GM18517 (cell line): ENCODE data around the gene U2AF1L4.

ENCODE experiments used
- ATAC-seq: cut with Tn5 transposase; IDR thresholded peaks from one replicate; pipeline ENCODE4 v1.9.1; 2021; ENCODE audit warnings: mild to moderate bottlenecking, moderate library complexity; ENCODE audit not compliant: unreplicated experiment

The U2AF1L4 gene

DNA sequence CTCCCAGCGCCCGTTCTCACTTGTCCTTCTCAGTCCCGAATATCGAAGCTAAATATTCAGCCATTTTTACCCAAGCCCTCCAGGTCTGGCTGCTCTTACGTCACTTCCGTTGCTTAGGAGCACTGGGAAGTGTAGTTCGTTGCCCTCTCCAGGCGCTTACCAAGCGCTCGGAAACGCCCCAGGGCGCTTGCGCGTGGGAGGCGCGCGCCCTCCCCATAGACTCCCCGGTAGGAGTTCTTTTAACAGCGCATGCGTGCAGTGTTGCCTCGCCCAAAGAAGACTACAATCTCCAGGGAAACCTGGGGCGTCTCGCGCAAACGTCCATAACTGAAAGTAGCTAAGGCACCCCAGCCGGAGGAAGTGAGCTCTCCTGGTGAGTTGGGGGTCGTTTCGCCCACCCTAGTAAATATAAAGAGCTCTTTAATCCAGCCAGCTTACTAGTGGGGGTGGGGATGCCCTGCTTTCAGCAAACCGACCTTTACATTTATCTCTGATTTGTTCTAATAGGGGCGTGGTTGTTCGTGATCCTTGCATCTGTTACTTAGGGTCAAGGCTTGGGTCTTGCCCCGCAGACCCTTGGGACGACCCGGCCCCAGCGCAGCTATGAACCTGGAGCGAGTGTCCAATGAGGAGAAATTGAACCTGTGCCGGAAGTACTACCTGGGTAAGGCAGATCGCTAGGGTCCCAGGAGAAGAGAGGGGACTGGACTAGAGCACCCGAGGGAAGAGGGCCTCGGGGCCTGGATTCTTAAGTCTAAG, at the start of gene U2AF1L4, which contains the start of gene PSENEN:
Gene U2AF1L4 (minus strand): TSS at position 91 of the 759 bp plus-strand sequence. CDS start 27 bp downstream, at position 64.
Gene PSENEN (plus strand): TSS at position 324 of the 759 bp plus-strand sequence. CDS start 280 bp downstream, at position 604.
- ATAC-seq: peak; percentile 39

DNA sequence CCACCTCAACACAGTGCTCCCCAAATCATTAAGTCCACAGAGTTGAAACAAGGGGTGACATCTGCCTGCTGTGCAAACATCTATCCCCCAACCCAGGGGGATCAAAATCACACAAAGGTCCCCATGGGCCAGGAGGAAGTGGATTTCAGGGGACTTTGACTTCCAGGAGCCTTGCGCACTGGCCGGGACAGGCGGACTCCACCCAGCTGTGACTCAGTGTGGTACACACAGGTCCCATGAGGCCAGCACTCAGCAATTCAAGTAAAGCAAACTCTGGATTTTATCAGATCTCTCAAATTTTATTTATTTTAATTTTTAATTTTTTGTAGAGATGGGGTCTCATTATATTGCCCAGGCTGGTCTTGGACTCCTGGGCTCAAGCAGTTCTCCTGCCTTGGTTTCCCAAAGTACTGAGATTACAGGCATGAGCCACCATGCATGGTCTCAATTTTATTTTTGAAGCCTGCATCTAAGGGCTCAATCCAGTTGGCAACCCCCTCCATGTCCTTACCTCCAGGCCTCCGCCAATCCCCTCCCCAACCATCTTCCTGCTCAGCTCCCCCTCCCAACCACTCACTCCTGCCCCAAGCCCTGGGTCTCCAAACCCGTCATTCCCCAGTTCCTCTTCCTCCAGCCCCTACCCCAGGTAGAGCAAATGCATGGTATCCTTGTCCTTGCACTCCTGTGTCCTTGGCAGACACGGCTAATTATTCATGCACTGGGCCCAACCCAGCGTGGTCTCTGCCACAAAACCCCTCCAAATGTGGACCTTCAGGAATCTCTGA, 48.4 kb upstream of the U2AF1L4 start:
- ATAC-seq: no peak

DNA sequence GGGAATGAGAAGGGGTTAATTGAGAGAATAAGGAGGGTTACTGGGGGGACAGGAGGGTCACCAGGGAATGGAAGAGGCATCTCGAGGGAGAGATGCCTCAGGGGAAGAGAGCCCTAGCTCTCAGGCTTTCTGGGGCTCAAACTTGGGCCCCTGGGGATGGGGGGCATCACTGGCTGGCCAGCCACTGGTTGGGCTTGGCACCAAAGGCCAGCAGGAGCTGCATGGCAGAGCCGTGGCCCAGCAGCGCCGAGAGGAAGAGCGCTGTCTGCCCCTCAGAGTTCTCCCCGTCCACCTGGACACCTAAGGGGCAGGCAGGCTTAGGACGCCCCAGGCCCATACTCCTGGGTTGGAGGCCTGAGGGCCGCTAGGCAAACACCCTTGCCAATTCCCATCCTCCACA, 47.7 kb upstream of the U2AF1L4 start:
- ATAC-seq: no peak

DNA sequence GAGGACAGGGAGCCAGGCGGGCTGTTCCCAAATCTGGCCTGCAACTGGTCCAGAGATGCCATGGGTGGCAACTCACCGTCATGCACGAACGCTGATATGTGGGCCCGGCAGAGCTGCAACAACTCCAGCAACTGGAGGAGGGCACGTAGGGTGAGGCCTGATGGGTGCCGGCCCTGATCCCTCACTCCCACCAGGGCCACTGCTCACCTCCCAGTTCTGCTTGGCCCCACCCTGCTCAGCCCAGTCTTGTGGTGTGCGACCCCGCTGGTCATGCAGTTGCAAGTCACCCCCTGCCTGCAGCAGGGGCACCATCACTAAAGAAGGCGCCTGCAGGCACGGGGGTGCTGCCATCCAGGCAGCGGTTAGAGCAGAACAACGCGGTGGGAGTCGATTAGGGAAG, 47.1 kb upstream of the U2AF1L4 start:
- ATAC-seq: no peak

GRCh38 chr19:35791814-35792279, 46.6 kb upstream of the U2AF1L4 start:
- no peak for ATAC-seq

GRCh38 chr19:35790981-35791813, 46.0 kb upstream of the U2AF1L4 start:
- no peak for ATAC-seq

DNA sequence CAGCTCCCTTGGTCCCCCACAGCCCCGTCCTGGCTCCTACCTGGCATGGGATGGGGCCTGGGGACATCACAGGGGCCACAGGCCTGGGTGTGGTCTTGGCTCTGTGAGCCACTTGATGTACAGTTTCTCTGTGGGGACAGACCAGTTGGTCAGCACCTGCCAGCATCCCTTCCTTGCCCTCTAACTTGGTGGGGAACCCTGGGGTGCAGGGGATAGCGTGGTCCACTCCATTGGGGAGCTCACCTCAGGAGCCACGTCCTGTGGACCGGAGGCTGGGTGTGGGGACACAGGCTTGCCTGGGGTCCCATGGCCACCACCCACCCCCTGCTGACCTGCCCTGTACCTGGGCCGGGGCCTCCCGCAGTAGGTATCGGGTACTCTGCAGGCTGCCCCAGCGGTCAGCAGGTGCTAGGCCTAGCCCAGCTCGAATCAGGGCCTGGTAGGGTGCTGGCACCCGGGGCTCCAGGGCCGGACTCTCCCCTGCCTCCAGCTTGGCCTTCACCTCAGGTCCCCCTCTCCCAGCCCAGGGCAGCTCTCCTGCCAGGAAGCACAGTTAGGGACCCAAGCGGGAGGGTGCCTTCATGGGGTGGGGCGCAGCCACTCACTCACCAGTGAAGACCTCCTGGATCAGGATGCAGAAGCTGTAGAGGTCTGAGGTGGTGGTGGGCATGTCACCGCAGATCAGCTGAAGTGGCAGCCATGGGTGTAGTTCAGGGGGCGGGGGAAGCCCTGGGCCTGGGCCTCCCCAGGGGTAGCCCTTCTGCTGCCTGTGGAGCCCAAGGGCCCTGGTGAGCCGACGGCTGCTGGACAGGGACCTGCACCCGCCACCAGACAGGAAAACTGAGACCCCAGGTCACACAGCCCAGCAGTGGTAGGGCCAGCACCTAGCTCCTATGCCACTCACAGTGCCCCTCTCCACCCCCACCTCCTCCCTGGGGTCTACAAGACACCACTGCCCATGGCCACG, 45.0 kb upstream of the U2AF1L4 start:
- no peak for ATAC-seq

GRCh38 chr19:35789195-35789977, 44.2 kb upstream of the U2AF1L4 start:
- no peak for ATAC-seq

DNA sequence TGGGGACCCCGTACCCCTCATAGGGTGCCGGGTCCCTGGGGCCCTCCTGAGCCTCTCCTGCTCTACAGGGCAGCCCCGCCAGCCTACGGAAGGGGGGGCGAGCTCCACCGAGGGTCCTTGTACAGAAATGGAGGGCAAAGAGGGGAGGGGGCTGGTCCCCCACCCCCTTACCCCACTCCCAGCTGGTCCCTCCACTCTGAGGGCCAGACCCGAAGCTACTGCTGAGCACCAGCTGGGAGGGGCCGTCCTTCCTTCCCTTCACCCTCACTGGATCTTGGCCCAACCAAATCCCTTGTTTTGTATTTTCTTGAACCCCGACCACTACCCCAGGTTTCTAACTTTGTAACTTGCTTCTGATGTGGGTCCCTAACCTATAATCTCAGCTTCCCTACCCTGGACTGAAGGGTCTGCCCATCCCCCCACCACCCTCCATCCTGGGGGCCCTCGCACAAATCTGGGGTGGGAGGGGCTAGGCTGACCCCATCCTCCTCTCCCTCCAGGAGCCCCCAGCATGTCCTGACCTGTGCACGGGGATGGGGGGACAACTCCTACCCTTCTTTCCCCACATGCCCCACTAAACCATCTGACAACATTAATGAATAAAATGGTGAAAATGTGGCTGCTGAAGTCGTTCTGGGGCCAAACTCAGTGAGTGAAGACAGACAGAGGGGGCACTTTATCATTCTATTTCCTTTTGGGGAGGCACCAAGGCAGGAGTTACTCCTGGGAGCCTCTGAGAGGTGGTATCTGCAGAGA, 43.2 kb upstream of the U2AF1L4 start:
- ATAC-seq: no peak

GRCh38 chr19:35787227-35787799, 42.1 kb upstream of the U2AF1L4 start:
- ATAC-seq: no peak

DNA sequence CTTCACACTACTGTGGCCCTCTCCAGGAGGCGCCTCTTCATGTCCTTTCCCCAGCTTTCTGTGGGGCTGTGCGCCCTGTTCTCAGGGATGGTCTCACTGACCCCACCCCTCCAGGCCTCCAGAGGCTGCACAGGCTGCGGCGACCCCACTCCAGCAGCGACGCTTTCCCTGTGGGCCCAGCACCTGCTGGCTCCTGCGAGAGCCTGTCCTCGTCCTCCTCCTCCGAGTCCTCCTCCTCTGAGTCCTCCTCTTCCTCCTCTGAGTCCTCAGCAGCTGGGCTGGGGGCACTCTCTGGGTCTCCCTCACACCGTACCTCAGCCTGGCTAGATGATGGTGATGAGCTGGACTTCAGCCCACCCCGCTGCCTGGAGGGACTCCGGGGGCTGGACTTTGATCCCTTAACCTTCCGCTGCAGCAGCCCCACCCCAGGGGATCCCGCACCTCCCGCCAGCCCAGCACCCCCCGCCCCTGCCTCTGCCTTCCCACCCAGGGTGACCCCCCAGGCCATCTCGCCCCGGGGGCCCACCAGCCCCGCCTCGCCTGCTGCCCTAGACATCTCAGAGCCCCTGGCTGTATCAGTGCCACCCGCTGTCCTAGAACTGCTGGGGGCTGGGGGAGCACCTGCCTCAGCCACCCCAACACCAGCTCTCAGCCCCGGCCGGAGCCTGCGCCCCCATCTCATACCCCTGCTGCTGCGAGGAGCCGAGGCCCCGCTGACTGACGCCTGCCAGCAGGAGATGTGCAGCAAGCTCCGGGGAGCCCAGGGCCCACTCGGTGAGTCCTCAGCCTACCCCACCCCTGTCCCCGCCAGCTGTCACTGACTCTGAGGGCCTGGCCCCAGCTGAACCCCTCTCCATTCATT, 41.3 kb upstream of the U2AF1L4 start:
- no peak for ATAC-seq

- no peak for ATAC-seq
These were observed 40.1 kb upstream of the U2AF1L4 start for GRCh38 chr19:35785339-35785627.

- no peak for ATAC-seq
These were observed 39.5 kb upstream of the U2AF1L4 start for GRCh38 chr19:35784503-35785338.

DNA sequence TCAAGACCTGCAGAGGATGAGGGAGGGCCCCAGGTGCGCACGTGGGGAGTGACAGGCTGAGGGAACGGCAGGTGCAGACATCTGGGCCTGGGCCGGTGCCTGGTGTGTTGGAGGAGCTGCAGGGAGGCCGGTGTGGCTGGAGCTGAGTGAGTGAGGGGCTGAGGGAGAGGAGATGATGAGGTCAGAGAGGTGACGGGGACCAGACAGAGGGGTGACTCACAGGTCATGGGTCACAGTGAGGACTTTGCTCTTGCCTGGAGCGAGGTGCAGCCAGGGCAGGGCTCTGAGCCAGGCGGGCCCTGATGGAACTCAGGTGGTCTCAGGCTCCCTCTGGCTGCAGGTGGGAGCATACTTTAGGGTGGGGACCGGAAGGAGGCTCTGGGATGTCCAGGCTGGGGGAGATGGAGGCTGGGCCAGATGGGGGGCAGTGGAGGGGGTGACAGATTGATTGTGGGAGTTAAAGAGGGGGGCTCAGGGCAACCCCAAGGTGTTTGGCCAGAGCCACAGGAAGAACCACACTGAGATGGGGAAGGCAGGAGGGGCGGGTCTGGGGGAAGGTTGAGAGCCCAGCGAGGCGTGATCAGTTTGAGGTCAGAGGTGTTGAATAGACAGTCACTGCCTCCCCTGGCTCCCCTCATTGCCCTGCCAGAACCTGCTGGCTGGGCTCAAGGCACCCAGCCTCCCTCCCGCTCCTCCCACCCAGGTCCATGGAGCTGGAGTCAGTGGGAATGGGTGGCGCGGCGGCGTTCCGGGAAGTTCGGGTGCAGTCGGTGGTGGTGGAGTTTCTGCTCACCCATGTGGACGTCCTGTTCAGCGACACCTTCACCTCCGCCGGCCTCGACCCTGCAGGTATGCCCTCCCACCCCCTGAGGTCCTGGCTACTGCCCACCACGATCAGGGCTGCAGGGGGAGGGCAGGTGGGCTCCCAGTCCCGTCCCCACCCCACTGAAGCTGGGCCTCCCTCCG, 38.5 kb upstream of the U2AF1L4 start:
- no peak for ATAC-seq

GRCh38 chr19:35782589-35782988, 37.4 kb upstream of the U2AF1L4 start:
- no peak for ATAC-seq
